ENCODE results near the gene USP54. TPM values are rescaled to one million over a fixed set of nuclear protein-coding genes. Genes with fewer than 3 reads are reported as not detected.

The USP54 gene
- total RNA-seq, 1 experiment from 2014 or later: 32.8 TPM

GRCh38 chr10:73467206-73467605, 123.9 kb downstream of the USP54 start:
- in situ Hi-C loops (cut with HindIII; ENCODE audit: low pct_unique_long_range_greater_than_20kb, low sequenced_read_pairs) (no loop called here), intact Hi-C loops (cut with micrococcal nuclease; ENCODE audit: unreplicated experiment) (no loop called here)
- POLR2A ChIA-PET: interaction anchor here (0.6 kb wide), 1 partner anchor 499 kb away, joined by 4 read pairs; no protein-coding TSS in a partner anchor
- H3K9me3 ChIP-seq (ENCODE audit: control insufficient read depth, insufficient read depth, low read depth, low read length): no peaks in the 10 kb centered on the region
- H3K27me3 ChIP-seq (ENCODE audit: control insufficient read depth, insufficient read depth, low read length): no peaks in the 10 kb centered on the region
- no peak overlapping the region for H3K27ac ChIP-seq (ENCODE audit: low read length)
- ATAC-seq (no peak), DNase-seq (ENCODE audit: low read depth, low spot score) (no peak)
- no TSS peak for BruUV-seq (replicated peaks)
- peaks cover 31% of the 10 kb centered on the region for H3K36me3 ChIP-seq (ENCODE audit: control insufficient read depth, insufficient read depth, low read length)
- CTCF ChIA-PET: no interaction called here
- H3K4me3 ChIP-seq (ENCODE audit: low read depth in 2 of 2, low read length in 2 of 2): no peak overlapping the region
- TF ChIP-seq REST (IDR thresholded peaks at IDR 0.05; ENCODE audit: insufficient read depth in 1 of 2, low read depth in 2 of 2, low read length in 1 of 2) (no peak), POLR2AphosphoS5 (IDR thresholded peaks at IDR 0.05; ENCODE audit: low read depth, low read length) (no peak), CTCF (IDR thresholded peaks at IDR 0.05) (no peak), SIN3A (IDR thresholded peaks at IDR 0.05; ENCODE audit: borderline replicate concordance, insufficient read depth, low read depth, low read length) (no peak), TCF7L2 (IDR thresholded peaks at IDR 0.05; ENCODE audit: low read depth, low read length) (no peak)
- no peaks in the 10 kb centered on the region for H3K4me1 ChIP-seq (ENCODE audit: control insufficient read depth, insufficient read depth, low read length)

GRCh38 chr10:73465978-73466726, 125.0 kb downstream of the USP54 start:
- BruUV-seq (replicated peaks): no TSS peak
- CTCF ChIA-PET: no interaction called here
- no peaks in the 10 kb centered on the region for H3K4me1 ChIP-seq (ENCODE audit: control insufficient read depth, insufficient read depth, low read length)
- no peak for ATAC-seq
- intact Hi-C loops (cut with micrococcal nuclease; ENCODE audit: unreplicated experiment): no loop called here
- in situ Hi-C loops (cut with HindIII; ENCODE audit: low pct_unique_long_range_greater_than_20kb, low sequenced_read_pairs): no loop called here
- peaks cover 28% of the 10 kb centered on the region for H3K36me3 ChIP-seq (ENCODE audit: control insufficient read depth, insufficient read depth, low read length)
- DNase-seq (ENCODE audit: low read depth, low spot score): no peak
- no peak for TF ChIP-seq REST (IDR thresholded peaks at IDR 0.05; ENCODE audit: insufficient read depth in 1 of 2, low read depth in 2 of 2, low read length in 1 of 2)
- no peaks in the 10 kb centered on the region for H3K27me3 ChIP-seq (ENCODE audit: control insufficient read depth, insufficient read depth, low read length)
- H3K27ac ChIP-seq (ENCODE audit: low read length): no peak overlapping the region
- H3K9me3 ChIP-seq (ENCODE audit: control insufficient read depth, insufficient read depth, low read depth, low read length): no peaks in the 10 kb centered on the region
- POLR2A ChIA-PET: no interaction called here
- H3K4me3 ChIP-seq (ENCODE audit: low read depth in 2 of 2, low read length in 2 of 2): no peak overlapping the region
